ENCODE data around the gene AKR1C2. TPM values are rescaled to one million over a fixed set of nuclear protein-coding genes. Genes with fewer than 3 reads are reported as not detected.
"Not testable (repeated sequence)": the region's sequence is repeated elsewhere in the genome, so short reads cannot be mapped to it uniquely, and the experiment has no call there.

The AKR1C2 gene
- total RNA-seq: 10 to 100 TPM; 43.0 to 72.7 (median 53.7) TPM

- WGBS, 2 donors (ENCODE audit: low coverage in 1 of 2): 28% methylated on average over 8 of the region's 10 CpGs; no CpG with 5 or more reads in 1 of the 2 donors
- H3K4me1 ChIP-seq; H3K36me3 ChIP-seq; H3K27me3 ChIP-seq; in situ Hi-C loops (cut with MboI; ENCODE audit: low pct_ligation_motif_present in 1 of 4, low pct_unique_long_range_greater_than_20kb in 1 of 4, low sequenced_read_pairs in 3 of 4); H3K9me3 ChIP-seq; DNase-seq; intact Hi-C loops (cut with DNase I; ENCODE audit: low total_unique reads): not testable (repeated sequence)
- Histone ChIP-seq H3K27ac (peak within 1 kb of the TSS in 2 of 4 donors; percentile 32 to 37), H3K4me3 (peak within 1 kb of the TSS in 2 of 4 donors; percentile 0 to 33)
- TF ChIP-seq POLR2AphosphoS5 (IDR thresholded peaks at IDR 0.05): peak in 2 of 3 donors; percentile 11 to 64
Observed at GRCh38 chr10:5003127-5004029, at the start of gene AKR1C2. AKR1C2 (minus strand) TSS chr10:5003857; CDS start chr10:5003835, 22 bp downstream.

DNA sequence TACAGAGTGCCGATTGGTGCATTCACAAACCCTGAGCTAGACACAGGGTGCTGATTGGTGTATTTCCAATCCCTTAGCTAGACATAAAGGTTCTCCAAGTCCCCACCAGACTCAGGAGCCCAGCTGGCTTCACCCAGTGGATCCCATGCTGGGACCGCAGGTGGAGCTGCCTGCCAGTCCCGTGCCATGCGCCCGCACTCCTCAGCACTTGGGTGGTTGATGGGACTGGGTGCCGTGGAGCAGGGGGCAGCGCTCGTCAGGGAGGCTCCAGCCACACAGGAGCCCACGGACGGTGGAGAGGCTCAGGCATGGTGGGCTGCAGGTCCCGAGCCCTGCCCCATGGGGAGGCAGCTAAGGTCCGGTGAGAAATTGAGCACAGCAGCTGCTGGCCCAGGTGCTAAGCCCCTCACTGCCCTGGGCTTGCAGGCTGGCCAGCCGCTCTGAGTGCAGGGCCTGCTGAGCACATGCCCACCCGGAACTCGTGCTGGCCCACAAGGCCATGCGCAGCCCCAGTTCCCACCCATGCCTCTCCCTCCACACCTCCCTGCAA is 49.4 kb upstream of the AKR1C2 start:
- H3K27me3 ChIP-seq; in situ Hi-C loops (cut with MboI; ENCODE audit: low pct_ligation_motif_present in 1 of 4, low pct_unique_long_range_greater_than_20kb in 1 of 4, low sequenced_read_pairs in 3 of 4); H3K27ac ChIP-seq; DNase-seq; H3K9me3 ChIP-seq; H3K4me1 ChIP-seq; H3K4me3 ChIP-seq; intact Hi-C loops (cut with DNase I; ENCODE audit: low total_unique reads); H3K36me3 ChIP-seq: not testable (repeated sequence)
- WGBS, 2 donors (ENCODE audit: low coverage in 1 of 2): 90% methylated on average over 16 of the region's 16 CpGs; no CpG with 5 or more reads in 1 of the 2 donors

DNA sequence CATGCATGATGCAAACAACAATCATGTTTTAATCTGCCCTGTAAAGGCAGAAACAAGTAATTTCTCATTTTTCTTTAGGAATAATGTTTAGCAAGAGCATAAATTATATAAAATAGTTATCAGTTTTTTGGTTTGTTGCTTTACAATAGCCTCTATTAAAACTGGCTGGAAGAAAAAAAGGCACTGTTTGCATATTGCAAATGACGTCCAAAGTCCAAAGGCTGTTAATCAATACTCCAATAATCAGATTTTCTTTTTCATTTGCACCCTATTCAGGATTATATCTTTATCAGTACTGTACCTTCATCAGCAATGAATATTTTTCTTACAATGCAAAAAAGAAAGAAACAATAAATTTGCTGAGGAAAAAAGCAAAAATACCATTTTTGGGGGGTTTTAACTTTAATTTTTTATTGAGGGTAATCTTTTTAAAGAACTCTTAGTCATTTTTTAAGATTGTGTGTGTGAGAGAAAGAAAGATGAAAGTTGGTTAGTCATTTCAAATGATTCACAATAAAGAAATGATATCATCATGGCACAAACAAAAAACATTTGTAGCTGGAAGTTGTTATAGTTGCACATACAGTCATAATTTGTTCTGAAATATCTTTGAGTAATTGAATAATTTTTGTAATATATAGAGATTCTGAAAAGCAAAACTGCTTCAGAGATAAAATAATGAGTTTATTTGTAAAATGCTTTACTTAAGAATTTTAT is 44.4 kb upstream of the AKR1C2 start:
- Histone ChIP-seq H3K36me3 (no peaks in the 10 kb centered on the region), H3K27me3 (no peaks in the 10 kb centered on the region), H3K27ac (no peak overlapping the region), H3K9me3 (no peaks in the 10 kb centered on the region), H3K4me3 (no peak overlapping the region), H3K4me1 (peaks cover 0 to 22% (median 6%) of the 10 kb centered on the region in 4 donors)
- in situ Hi-C loops (cut with MboI; ENCODE audit: low pct_ligation_motif_present in 1 of 4, low pct_unique_long_range_greater_than_20kb in 1 of 4, low sequenced_read_pairs in 3 of 4) (no loop called here), intact Hi-C loops (cut with DNase I; ENCODE audit: low total_unique reads) (no loop called here)
- no peak for TF ChIP-seq POLR2AphosphoS5 (IDR thresholded peaks at IDR 0.05)
- TF ChIP-seq POLR2A (IDR thresholded peaks at IDR 0.05): no peak
- no peak for TF ChIP-seq EP300 (IDR thresholded peaks at IDR 0.05; ENCODE audit: low read depth)
- TF ChIP-seq CTCF (IDR thresholded peaks at IDR 0.05): no peak
- 35 to 69% methylated on average over 1 of the region's 1 CpG for WGBS, 2 donors (ENCODE audit: low coverage in 1 of 2)
- DNase-seq: no peak

- H3K9me3 ChIP-seq; H3K4me3 ChIP-seq; H3K36me3 ChIP-seq; in situ Hi-C loops (cut with MboI; ENCODE audit: low pct_ligation_motif_present in 1 of 4, low pct_unique_long_range_greater_than_20kb in 1 of 4, low sequenced_read_pairs in 3 of 4); DNase-seq; intact Hi-C loops (cut with DNase I; ENCODE audit: low total_unique reads); H3K27me3 ChIP-seq; H3K27ac ChIP-seq: not testable (repeated sequence)
- H3K4me1 ChIP-seq: peaks cover 0 to 28% (median 11%) of the 10 kb centered on the region in 4 donors
- WGBS, 2 donors (ENCODE audit: low coverage in 1 of 2): 73% methylated on average over 3 to 5 of the region's 5 CpGs
Observed at GRCh38 chr10:5047055-5047454, 43.4 kb upstream of the AKR1C2 start.

GRCh38 chr10:5046410-5046809 is 42.8 kb upstream of the AKR1C2 start:
- 86 to 90% methylated on average over 2 to 6 of the region's 6 CpGs for WGBS, 2 donors (ENCODE audit: low coverage in 1 of 2)
- H3K36me3 ChIP-seq: no peaks in the 10 kb centered on the region
- H3K4me1 ChIP-seq: peaks cover 0 to 28% (median 14%) of the 10 kb centered on the region in 4 donors
- H3K27me3 ChIP-seq: no peaks in the 10 kb centered on the region
- H3K9me3 ChIP-seq: no peaks in the 10 kb centered on the region
- H3K27ac ChIP-seq: no peak overlapping the region
- intact Hi-C loops (cut with DNase I; ENCODE audit: low total_unique reads) (no loop called here), in situ Hi-C loops (cut with MboI; ENCODE audit: low pct_ligation_motif_present in 1 of 4, low pct_unique_long_range_greater_than_20kb in 1 of 4, low sequenced_read_pairs in 3 of 4) (no loop called here)
- no peak for DNase-seq
- no peak overlapping the region for H3K4me3 ChIP-seq
- TF ChIP-seq POLR2A (IDR thresholded peaks at IDR 0.05) (no peak), POLR2AphosphoS5 (IDR thresholded peaks at IDR 0.05) (no peak), EP300 (IDR thresholded peaks at IDR 0.05; ENCODE audit: low read depth) (no peak), CTCF (IDR thresholded peaks at IDR 0.05) (no peak)

Measured in transverse colon (tissue), 4 donors.